Suppressor macrophage (primary cell): Measurements from ENCODE around the gene ZGRF1.
"Not testable (repeated sequence)": the region's sequence is repeated elsewhere in the genome, so short reads cannot be mapped to it uniquely, and the experiment has no call there.

ENCODE experiments used
- DNase-seq, 4 experiments: peaks; one replicate each; pipeline ENCODE4 v3.0.0-alpha.2; 2020 to 2022

ZGRF1 gene

GRCh38 chr4:112514647-112515197 is 122.0 kb downstream of the ZGRF1 start:
- DNase-seq, result no peak

DNA sequence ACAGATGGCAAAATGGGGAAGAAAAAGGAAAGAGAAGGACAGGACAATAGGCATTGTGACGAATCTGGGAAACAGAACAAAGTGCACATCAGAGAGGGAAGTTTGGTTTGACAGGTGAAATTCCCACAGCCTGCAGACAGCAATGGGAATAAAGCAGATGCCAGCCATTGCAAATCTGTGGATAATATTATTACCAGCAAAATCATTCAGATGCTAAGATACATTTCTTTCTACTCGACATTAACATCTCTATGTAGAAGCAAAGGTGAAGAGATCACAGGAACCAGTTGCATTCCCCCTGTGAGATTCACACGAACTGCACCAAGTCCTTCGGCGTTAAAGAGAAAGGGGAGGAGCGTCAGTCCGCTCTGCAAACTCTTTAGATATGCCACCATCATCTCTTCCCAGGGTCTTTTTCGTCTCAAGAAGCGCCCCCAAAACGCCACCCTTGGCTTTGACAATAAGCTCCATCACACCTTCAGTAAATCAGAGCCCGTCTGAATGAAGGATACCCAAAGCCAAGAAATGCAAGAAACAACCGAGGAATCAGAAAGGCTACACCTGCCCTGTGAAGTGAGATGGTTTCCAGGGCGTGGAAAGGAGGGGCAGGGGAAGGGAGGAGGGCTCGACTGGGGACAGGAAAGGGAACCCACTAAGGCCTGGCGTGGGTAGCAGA is 122.6 kb downstream of the ZGRF1 start:
- no peak for DNase-seq

- no peak for DNase-seq
Observed at GRCh38 chr4:112511803-112512118, 124.9 kb downstream of the ZGRF1 start.

DNA sequence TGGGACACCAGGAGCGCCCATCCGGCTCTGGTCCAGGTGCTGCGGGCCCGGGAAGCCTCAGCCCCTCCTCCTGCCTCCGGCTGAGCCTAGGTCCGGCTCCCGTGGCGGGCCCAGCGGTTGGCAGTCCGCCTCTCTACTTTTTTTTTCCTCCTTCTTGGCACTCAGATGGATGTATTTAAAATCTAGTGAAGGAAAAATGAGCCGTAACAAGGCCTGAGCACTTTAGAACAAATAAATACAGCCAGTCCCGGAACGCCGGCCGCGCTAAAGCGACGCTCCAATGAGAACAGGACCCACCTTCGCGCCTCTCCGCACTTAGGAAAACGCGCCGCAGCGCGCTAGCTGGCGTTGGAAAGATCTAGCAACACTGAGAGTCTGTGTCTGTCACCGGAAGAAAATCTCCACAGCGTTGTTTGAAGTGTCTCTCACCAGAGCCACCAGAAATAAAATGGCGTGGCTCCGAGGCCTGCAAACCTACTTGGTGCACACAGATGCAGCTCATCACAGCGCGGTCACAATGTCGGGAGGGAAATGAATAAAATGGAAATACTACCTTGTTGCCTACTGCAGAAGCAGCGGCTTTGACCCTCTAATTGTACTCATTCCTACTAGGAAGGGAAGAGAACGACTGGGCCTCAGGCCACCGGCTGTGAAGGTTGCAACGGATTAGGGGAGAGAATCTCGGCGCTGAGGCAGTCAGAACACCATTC is 125.5 kb downstream of the ZGRF1 start:
- DNase-seq, result no peak

- no peak for DNase-seq
Observed at GRCh38 chr4:112510291-112511092, 126.2 kb downstream of the ZGRF1 start.

GRCh38 chr4:112509243-112510141 is 127.2 kb downstream of the ZGRF1 start:
- DNase-seq, result no peak

DNA sequence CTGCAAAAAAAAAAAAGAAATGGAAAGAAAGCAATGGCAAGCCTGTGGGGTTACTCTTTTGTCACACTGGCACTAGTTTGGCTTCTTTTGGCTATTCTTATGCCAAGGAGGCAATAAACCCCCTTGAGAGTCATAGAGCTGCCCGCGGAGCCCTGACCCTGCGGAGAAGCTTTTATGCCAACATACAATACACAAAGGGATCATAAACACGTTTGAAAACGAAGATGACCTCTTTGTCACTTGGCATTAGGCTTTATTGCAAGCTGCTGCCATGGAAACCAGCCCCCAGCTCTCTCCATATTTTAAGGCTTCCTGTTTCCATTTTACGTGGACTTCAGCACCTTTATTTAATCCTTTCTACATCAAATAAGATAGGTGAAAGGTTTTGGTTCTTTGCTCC is 128.4 kb downstream of the ZGRF1 start:
- DNase-seq, result no peak

- DNase-seq, result no peak
Observed at GRCh38 chr4:112504807-112505206, 131.9 kb downstream of the ZGRF1 start.

- no peak for DNase-seq
Observed at GRCh38 chr4:112502871-112503270, 133.8 kb downstream of the ZGRF1 start.

DNA sequence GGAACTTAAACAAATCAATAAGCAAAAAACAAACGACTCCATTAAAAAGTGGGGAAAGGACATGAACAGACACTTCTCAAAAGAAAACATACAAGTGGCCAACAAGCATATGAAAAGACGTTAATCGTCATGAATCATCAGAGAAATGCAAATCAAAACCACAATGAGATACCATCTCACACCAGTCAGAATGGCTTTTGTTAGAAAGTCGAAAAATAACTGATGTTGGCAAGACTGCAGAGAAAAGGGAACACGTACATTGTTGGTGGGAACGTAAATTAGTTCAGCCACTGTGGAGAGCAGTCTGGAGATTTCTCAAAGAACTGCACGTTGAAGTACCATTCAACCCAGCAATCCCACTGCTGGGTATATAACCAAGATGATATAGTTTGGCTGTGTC is 144.4 kb downstream of the ZGRF1 start:
- no peak for DNase-seq

DNA sequence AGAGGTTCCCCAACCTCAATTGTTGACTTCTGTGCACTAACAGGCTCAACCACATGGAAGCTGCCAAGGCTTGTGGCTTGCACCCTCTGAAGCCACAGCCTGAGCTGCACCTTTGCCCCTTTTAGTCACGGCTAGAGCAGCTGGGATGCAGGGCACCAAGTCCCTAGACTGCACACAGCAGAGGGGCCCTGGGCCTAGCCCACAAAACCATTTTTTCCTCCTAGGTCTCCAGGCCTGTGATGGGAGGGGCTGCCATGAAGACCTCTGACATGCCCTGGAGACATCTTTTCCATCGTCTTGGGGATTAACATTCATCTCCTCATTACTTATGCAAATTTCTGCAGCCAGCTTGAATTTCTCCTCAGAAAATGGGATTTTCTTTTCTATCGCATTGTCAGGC is 145.9 kb downstream of the ZGRF1 start:
- not testable (repeated sequence) for DNase-seq
